Nephron progenitor cell (in vitro differentiated cells): ENCODE measurements around the gene MOB3A.
"Not testable (repeated sequence)": the region's sequence is repeated elsewhere in the genome, so short reads cannot be mapped to it uniquely, and the experiment has no call there.

Experiments
- DNase-seq: peaks from one replicate; pipeline ENCODE4 v3.0.0; 2021
- H3K27ac Mint-ChIP-seq: 2 replicates; pipeline ENCODE4 v1.8.0; 2021; ENCODE audit warnings: mild to moderate bottlenecking, moderate library complexity, mixed read lengths
- H3K27me3 Mint-ChIP-seq: 2 replicates; pipeline ENCODE4 v1.8.0; 2021; ENCODE audit warnings: mild to moderate bottlenecking, low read depth, mixed read lengths; ENCODE audit not compliant: poor library complexity
- H3K36me3 Mint-ChIP-seq: 2 replicates; pipeline ENCODE4 v1.8.0; 2021; ENCODE audit warnings: low read depth, mixed read lengths
- H3K4me1 Mint-ChIP-seq: 2 replicates; pipeline ENCODE4 v1.8.0; 2021; ENCODE audit warnings: mixed read lengths
- H3K4me3 Mint-ChIP-seq: 2 replicates; pipeline ENCODE4 v1.8.0; 2021; ENCODE audit warnings: mild to moderate bottlenecking, moderate library complexity, mixed read lengths
- H3K9me3 Mint-ChIP-seq: 2 replicates; pipeline ENCODE4 v1.8.0; 2021; ENCODE audit warnings: mild to moderate bottlenecking, moderate library complexity, mixed read lengths
- TF ChIP-seq, protein P1 (sequence below): fragments of 200-600 bp; sonication (generic); IDR thresholded peaks from 2 replicates; pipeline ENCODE4 v1.5.0; 2021; ENCODE audit warnings: antibody characterized with exemption

Gene MOB3A

GRCh38 chr19:2037651-2038255 is 58.4 kb downstream of the MOB3A start:
- no peak for DNase-seq
- H3K4me1 Mint-ChIP-seq = peaks cover 27% of the 10 kb centered on the region
- H3K27me3 Mint-ChIP-seq = peaks cover 3% of the 10 kb centered on the region
- peak overlapping the region; percentile 34 for H3K4me3 Mint-ChIP-seq
- TF ChIP-seq, protein P1, sequence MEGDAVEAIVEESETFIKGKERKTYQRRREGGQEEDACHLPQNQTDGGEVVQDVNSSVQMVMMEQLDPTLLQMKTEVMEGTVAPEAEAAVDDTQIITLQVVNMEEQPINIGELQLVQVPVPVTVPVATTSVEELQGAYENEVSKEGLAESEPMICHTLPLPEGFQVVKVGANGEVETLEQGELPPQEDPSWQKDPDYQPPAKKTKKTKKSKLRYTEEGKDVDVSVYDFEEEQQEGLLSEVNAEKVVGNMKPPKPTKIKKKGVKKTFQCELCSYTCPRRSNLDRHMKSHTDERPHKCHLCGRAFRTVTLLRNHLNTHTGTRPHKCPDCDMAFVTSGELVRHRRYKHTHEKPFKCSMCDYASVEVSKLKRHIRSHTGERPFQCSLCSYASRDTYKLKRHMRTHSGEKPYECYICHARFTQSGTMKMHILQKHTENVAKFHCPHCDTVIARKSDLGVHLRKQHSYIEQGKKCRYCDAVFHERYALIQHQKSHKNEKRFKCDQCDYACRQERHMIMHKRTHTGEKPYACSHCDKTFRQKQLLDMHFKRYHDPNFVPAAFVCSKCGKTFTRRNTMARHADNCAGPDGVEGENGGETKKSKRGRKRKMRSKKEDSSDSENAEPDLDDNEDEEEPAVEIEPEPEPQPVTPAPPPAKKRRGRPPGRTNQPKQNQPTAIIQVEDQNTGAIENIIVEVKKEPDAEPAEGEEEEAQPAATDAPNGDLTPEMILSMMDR = no peak
- H3K27ac Mint-ChIP-seq = peak overlapping the region; percentile 91
- H3K36me3 Mint-ChIP-seq = no peaks in the 10 kb centered on the region
- peaks cover 7% of the 10 kb centered on the region for H3K9me3 Mint-ChIP-seq

- Mint-ChIP-seq H3K36me3 (no peaks in the 10 kb centered on the region), H3K4me3 (no peak overlapping the region), H3K27me3 (peaks cover 6% of the 10 kb centered on the region), H3K27ac (no peak overlapping the region), H3K4me1 (peaks cover 33% of the 10 kb centered on the region), H3K9me3 (peaks cover 7% of the 10 kb centered on the region)
- TF ChIP-seq, protein P1 = no peak
- DNase-seq = no peak
These were observed 59.7 kb downstream of the MOB3A start for GRCh38 chr19:2036424-2036823.

- Mint-ChIP-seq H3K36me3 (no peaks in the 10 kb centered on the region), H3K4me1 (peaks cover 26% of the 10 kb centered on the region), H3K27ac (no peak overlapping the region), H3K9me3 (peaks cover 7% of the 10 kb centered on the region), H3K27me3 (peaks cover 6% of the 10 kb centered on the region), H3K4me3 (no peak overlapping the region)
- TF ChIP-seq, protein P1 = no peak
- DNase-seq = no peak
These were observed 60.5 kb downstream of the MOB3A start for GRCh38 chr19:2035590-2035991.

DNA sequence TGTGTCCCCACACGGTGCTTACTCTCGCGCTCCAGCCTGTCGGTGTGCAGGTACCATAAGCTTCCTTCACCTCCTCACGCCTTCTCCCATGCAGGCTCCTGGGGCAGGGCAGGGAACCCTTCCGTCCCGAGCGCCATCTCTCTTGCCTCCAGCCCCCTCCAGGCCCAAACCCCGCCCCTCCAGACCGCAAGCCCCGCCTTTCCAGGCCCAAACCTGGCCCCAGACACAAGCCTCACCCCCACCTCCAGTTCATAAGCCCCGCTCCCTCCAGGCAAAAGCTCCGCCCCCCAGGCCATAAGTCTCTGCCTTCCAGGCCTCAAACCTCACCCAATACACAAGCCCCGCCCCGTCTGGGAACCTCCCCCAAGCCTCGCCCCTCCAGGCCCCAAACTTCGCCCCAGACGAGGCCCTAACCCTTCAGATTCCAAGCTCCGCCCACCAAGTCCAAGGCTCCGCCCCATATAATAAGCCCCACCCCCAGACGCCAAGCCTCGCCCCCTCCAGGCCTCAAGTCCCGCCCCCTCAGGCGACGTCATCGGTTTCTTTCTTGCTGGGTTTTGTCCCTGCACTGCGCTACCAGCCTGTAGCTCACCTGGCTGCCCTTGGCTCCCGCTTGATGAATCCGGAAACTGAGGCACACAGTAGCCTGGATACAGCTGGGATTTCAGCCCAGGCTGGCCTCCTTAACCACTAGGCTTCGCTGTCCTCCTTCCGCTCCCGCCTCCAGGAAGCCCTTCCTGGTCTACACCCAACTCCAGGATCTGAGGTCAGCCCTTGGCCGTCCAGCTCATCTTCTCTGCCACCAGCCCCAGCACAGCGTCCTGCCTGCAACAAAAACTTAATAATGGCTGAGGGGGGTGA is 61.2 kb downstream of the MOB3A start:
- TF ChIP-seq, protein P1 = no peak
- Mint-ChIP-seq H3K27ac (no peak overlapping the region), H3K36me3 (no peaks in the 10 kb centered on the region), H3K4me3 (no peak overlapping the region), H3K4me1 (peaks cover 26% of the 10 kb centered on the region), H3K27me3 (peaks cover 6% of the 10 kb centered on the region), H3K9me3 (peaks cover 11% of the 10 kb centered on the region)
- peak; percentile 53 for DNase-seq

- Mint-ChIP-seq H3K9me3 (peaks cover 11% of the 10 kb centered on the region), H3K4me1 (peaks cover 24% of the 10 kb centered on the region)
- H3K4me3 Mint-ChIP-seq, H3K27ac Mint-ChIP-seq, H3K27me3 Mint-ChIP-seq, DNase-seq, H3K36me3 Mint-ChIP-seq: not testable (repeated sequence)
These were observed 61.9 kb downstream of the MOB3A start for GRCh38 chr19:2034253-2034652.

DNA sequence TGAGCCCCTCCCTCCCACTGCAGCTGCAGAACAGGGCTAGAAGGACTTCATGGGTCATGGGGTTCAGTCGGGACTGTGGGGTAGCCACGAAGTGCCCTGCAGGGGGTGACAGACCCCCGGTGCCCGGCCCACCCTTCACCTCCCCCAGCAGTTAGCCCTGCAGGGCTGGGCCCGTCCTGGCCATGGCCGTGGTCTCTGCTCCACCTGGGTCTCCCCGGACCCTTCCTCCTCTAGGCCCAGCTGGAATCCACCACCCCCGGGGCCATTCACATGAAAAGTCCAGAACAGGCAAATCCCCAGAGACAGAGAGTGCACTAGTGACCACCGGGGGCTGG is 62.3 kb downstream of the MOB3A start:
- peaks cover 20% of the 10 kb centered on the region for H3K4me1 Mint-ChIP-seq
- no peaks in the 10 kb centered on the region for H3K36me3 Mint-ChIP-seq
- H3K27ac Mint-ChIP-seq = no peak overlapping the region
- peaks cover 6% of the 10 kb centered on the region for H3K27me3 Mint-ChIP-seq
- peaks cover 11% of the 10 kb centered on the region for H3K9me3 Mint-ChIP-seq
- DNase-seq = peak; percentile 4
- H3K4me3 Mint-ChIP-seq = no peak overlapping the region
- TF ChIP-seq, protein P1 = no peak
